HG02798 (cell line): Measurements from ENCODE around the gene ADGRB3.
"Not testable (repeated sequence)": the region's sequence is repeated elsewhere in the genome, so short reads cannot be mapped to it uniquely, and the experiment has no call there.

Source experiments
- ATAC-seq: cut with Tn5 transposase; IDR thresholded peaks from one replicate; pipeline ENCODE4 v1.9.1; 2021; ENCODE audit warnings: mild to moderate bottlenecking; ENCODE audit not compliant: unreplicated experiment, poor library complexity

Gene ADGRB3

GRCh38 chr6:69096681-69097080 is 461.6 kb downstream of the ADGRB3 start:
- ATAC-seq, result no peak

GRCh38 chr6:69097948-69098347 is 462.9 kb downstream of the ADGRB3 start:
- ATAC-seq, result no peak

DNA sequence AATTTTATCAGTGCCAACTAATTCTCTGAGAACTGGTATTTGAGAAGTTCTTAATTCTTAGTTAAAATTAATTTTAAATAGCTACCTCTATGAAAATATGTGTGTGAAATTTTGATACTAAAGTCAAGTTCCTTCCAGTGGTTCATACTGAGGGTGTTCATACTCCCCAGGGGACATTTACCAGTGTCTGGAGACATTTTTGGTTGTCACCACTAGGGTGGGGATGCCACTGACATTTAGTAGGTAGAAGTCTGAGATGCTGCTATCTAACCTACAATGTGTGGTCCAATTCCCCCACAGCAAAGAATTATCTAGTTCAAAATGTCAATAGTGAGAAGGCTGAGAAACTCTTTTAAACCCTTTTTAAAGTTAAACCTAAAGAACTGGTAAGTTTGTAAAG is 463.8 kb downstream of the ADGRB3 start:
- no peak for ATAC-seq

DNA sequence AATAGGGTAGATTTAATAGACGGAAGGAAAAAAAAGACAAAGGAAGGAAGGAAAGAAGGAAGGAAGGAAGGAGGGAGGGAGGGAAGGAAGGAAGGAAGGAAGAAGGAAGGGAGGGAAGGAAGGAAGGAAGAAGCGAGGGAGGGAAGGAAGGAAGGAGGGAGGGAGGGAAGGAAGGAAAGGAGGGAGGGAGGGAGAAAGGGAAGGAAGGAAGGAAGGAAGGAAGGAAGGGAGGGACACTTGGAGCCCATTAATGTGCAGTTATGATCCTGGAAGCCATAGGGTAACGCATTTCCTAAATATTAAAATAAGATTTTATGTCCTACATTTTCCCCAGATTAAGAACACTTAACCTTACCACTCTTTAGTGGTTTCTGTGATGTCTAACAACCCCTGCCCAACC is 465.7 kb downstream of the ADGRB3 start:
- ATAC-seq, result no peak

DNA sequence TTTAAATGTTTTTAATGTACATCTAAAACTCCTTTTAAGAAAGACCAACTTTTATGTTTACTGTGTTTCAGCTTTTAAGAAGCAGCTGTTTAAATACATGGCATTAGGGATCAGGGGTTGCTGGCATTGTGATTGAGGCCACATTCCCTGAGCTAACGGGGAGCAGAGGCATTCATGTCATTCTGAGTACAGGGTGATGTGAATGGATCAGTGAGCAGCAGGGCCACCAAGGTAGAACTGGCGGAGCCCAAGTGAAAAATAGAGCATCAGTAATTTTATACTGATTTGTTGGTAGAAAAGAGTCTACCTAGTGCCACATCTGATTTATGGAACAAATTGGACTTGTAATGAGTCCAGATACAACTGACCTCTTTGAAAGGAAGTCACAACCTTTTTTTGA is 467.3 kb downstream of the ADGRB3 start:
- no peak for ATAC-seq

GRCh38 chr6:69105288-69105687 is 470.2 kb downstream of the ADGRB3 start:
- no peak for ATAC-seq

- no peak for ATAC-seq
Observed at GRCh38 chr6:69106511-69106910, 471.4 kb downstream of the ADGRB3 start.

DNA sequence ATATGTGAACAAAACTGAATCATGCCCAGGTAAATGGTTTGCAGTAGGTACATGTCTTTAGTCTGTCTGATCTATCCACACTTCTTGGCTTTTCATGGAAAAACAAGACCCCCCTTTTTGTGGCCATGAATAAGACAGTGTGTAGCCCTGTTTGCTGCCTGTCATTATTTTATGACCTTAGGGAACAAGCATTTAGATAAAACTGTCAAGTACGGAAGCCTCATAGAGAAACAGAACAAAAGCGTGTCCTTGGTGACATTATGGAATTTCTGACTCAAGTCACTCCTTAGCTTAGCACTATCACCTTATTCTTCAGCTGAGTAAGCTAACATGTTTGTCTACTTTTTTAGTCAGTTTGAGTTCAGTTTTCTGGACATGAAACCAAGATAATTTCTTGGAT is 476.2 kb downstream of the ADGRB3 start:
- no peak for ATAC-seq

GRCh38 chr6:69116658-69117057 is 481.6 kb downstream of the ADGRB3 start:
- no peak for ATAC-seq

- not testable (repeated sequence) for ATAC-seq
Observed at GRCh38 chr6:69121461-69122406, 486.7 kb downstream of the ADGRB3 start.

DNA sequence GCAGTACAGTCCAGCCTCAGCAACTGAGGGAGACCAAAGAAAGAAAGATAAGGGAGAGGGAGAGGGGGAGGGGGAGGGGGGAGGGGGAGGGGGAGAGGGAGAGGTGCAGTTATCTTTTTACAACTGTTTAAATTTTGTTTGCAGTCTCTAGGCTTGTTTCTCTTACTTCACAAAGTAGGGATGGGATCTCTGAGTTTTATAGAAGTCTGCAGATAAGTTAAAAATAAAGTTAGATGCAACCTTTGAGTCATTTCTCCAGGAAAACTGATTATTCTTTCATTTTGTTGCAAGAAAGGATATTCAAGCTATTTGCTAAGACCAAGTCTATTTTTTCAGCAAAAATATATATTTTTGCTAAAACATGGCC is 487.3 kb downstream of the ADGRB3 start:
- no peak for ATAC-seq

- no peak for ATAC-seq
Observed at GRCh38 chr6:69128411-69128810, 493.3 kb downstream of the ADGRB3 start.

DNA sequence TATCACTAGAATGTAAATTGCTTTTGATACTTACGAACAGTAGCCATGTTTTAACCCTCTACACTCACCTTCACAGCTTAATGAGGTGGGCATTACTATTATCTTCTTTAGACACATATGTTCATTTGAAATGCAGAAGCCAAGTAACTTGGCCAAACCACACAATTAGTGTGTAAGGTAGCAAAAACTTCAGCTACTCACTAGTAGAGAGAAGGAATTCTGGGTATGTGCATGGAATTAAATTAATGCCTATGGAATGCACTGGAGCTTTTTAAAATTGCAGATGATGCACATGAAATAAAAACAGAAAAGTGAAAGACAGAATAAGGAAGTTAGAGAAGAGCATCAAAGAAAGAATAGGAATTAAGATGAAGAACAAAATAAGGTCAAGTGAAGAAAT is 494.0 kb downstream of the ADGRB3 start:
- no peak for ATAC-seq

GRCh38 chr6:69135927-69136326 is 500.8 kb downstream of the ADGRB3 start:
- ATAC-seq, result no peak

GRCh38 chr6:69138148-69138547 is 503.1 kb downstream of the ADGRB3 start:
- ATAC-seq, result no peak

- no peak for ATAC-seq
Observed at GRCh38 chr6:69138893-69139494, 503.9 kb downstream of the ADGRB3 start.

DNA sequence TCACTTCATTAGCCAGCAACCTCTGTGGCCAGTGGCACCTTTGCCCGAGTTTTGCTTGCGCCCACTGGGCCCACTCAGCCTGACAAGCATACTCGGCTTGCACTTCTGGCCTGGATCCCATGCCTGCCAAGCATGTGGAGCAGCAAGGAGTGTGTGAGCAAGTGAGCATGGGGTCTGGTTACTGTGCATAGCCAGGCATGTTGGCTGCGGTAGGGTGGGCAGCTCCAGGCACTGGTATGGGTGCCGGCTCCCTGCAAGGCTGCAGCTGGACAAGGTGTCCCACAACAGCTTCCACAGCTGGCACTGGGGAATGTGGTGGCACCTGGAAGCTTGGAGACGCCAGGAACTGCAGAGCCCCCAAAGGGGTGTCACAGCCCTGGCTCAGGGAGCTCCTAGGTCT is 510.0 kb downstream of the ADGRB3 start:
- no peak for ATAC-seq

- no peak for ATAC-seq
Observed at GRCh38 chr6:69146385-69146784, 511.3 kb downstream of the ADGRB3 start.

DNA sequence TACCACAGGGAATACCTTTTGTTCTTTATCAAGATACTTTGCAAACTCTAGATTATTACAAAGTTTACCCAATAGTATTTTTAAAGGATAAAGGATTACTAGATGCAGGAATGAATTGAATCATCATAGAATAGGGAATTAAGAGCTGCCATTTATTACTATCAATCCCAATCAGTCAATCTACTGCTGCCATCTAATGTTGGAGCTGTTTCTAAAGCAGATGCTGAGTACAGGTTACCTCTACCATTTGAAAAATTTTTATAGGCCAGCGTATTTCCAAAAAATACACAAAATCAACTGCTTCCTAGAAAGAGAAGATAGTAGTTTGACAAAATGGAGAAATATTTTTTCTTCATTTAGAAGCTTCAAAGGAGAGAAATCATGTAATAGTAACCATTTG is 520.4 kb downstream of the ADGRB3 start:
- no peak for ATAC-seq

DNA sequence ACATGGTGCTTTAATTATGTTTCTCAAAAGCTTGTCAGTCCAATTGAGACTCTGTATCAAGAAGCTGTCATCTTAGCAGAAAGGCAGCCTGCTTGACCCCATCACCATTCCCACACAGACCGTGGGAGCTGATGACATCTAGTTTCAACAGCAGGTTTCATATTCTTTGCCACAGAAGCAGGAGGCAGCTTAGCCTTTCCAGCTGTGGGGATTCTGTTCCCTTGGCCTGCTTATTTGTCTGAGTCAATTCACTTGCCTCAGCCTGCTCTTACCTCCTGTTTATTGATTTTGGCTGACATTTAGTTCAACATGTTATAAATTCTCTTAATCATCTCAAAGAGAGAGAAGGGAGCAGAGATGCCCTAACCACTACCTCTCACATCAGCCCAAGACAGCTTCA is 527.7 kb downstream of the ADGRB3 start:
- no peak for ATAC-seq

DNA sequence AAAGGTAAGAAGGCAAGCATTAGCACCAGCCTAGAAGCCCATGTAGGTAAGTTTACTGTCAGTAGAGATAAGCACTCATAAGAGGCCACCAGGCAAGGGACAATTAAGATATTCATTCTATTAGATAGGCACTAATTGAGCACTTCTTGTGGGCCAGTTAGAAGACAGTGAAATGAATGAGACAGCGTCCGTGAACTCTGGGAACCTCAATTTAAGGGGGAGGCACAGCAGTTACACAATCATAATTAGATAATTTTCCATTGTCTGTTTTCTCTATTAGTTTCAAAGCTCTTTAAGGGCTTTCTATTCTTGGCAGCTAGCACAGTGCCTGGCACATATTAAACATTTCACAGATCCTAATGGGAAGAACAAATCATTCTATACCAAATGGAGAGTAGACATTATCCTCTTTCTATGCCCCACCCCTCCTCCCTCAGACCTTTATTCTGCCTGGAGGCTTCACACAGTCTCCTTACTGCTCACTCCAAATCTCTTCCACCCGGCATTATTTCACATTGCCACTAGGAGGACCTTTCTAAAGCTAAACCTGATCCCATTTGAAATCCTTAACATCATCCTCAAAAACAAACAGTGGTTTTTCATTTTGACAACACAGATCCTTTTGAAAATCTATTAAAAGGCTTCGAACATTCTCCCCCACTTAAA is 529.6 kb downstream of the ADGRB3 start:
- ATAC-seq, result no peak
